NT2/D1 (cell line): ENCODE data around the gene MGAT5B.

Experiments used
- DNase-seq: peaks from one replicate; pipeline ENCODE4 v3.0.0-alpha.2; 2011; ENCODE audit warnings: low read depth, low spot score
- H3K27me3 ChIP-seq: 2 replicates; pipeline ENCODE4 v1.6.0; 2011; ENCODE audit warnings: mild to moderate bottlenecking; ENCODE audit not compliant: insufficient read length, insufficient read depth
- H3K36me3 ChIP-seq: 2 replicates; pipeline ENCODE4 v1.6.1; 2011; ENCODE audit warnings: mild to moderate bottlenecking, low read length, mixed read lengths; ENCODE audit not compliant: insufficient read depth, insufficient read length
- H3K4me1 ChIP-seq: 2 replicates; pipeline ENCODE4 v1.5.1; 2011; ENCODE audit not compliant: insufficient read depth, insufficient read length
- H3K4me3 ChIP-seq: 2 replicates; pipeline ENCODE4 v1.5.1; 2011; ENCODE audit warnings: low read depth; ENCODE audit not compliant: insufficient read length
- H3K9ac ChIP-seq: 2 replicates; pipeline ENCODE4 v1.6.0; 2011; ENCODE audit warnings: low read depth; ENCODE audit not compliant: insufficient read length
- H3K9me3 ChIP-seq: 2 replicates; pipeline ENCODE4 v1.5.1; 2011; ENCODE audit warnings: mild to moderate bottlenecking, low read length; ENCODE audit not compliant: insufficient read depth
- SUZ12 ChIP-seq: IDR thresholded peaks from 2 replicates; pipeline ENCODE4 v1.6.1; 2011; ENCODE audit not compliant: insufficient read length, insufficient read depth; ENCODE audit errors: extremely low read depth
- YY1 ChIP-seq: IDR thresholded peaks from 2 replicates; pipeline ENCODE4 v1.6.1; 2011; ENCODE audit not compliant: insufficient read length, insufficient read depth
- ZNF274 ChIP-seq: IDR thresholded peaks from 2 replicates; pipeline ENCODE4 v1.6.1; 2011; ENCODE audit warnings: mild to moderate bottlenecking, low read depth, low read length

The MGAT5B gene

GRCh38 chr17:76866203-76866602 lies 2.0 kb upstream of the MGAT5B start:
- TF ChIP-seq ZNF274 (no peak), SUZ12 (no peak), YY1 (no peak)
- DNase-seq, result no peak
- no peak overlapping the region for H3K9ac ChIP-seq
- H3K4me3 ChIP-seq, result no peak overlapping the region
- H3K27me3 ChIP-seq, result peaks cover 14% of the 10 kb centered on the region
- peaks cover 16% of the 10 kb centered on the region for H3K4me1 ChIP-seq
- no peaks in the 10 kb centered on the region for H3K9me3 ChIP-seq
- H3K36me3 ChIP-seq, result no peaks in the 10 kb centered on the region

- Histone ChIP-seq H3K36me3 (no peaks in the 10 kb centered on the region), H3K9ac (peak overlapping the region; percentile 84), H3K27me3 (peaks cover 14% of the 10 kb centered on the region), H3K9me3 (no peaks in the 10 kb centered on the region), H3K4me1 (peaks cover 16% of the 10 kb centered on the region), H3K4me3 (no peak overlapping the region)
- no peak for DNase-seq
- TF ChIP-seq YY1, result no peak
- TF ChIP-seq SUZ12, result no peak
- TF ChIP-seq ZNF274, result no peak
Measured at GRCh38 chr17:76866774-76867577, 1.2 kb upstream of the MGAT5B start.

- Histone ChIP-seq H3K27me3 (peaks cover 14% of the 10 kb centered on the region), H3K9me3 (no peaks in the 10 kb centered on the region), H3K9ac (peak overlapping the region; percentile 84), H3K4me1 (peaks cover 17% of the 10 kb centered on the region), H3K36me3 (no peaks in the 10 kb centered on the region), H3K4me3 (peak overlapping the region; percentile 53)
- no peak for DNase-seq
- TF ChIP-seq SUZ12 (no peak), ZNF274 (no peak), YY1 (no peak)
Measured at GRCh38 chr17:76867578-76868175, 527 bp upstream of the MGAT5B start.

- no peak for DNase-seq
- TF ChIP-seq YY1 (no peak), SUZ12 (peak; percentile 64)
- peak overlapping the region; percentile 80 for H3K9ac ChIP-seq
- peaks cover 11% of the 10 kb centered on the region for H3K36me3 ChIP-seq
- peak overlapping the region; percentile 61 for H3K4me3 ChIP-seq
- no peaks in the 10 kb centered on the region for H3K9me3 ChIP-seq
- H3K27me3 ChIP-seq, result peaks cover 14% of the 10 kb centered on the region
- peaks cover 18% of the 10 kb centered on the region for H3K4me1 ChIP-seq
Measured at GRCh38 chr17:76868669-76869495, 678 bp downstream of the MGAT5B start.

- Histone ChIP-seq H3K9me3 (0 out of 2 replicates have a peak, but pooled peaks cover 2% of the 10 kb centered on the region), H3K9ac (peak overlapping the region; percentile 80), H3K36me3 (peaks cover 15% of the 10 kb centered on the region), H3K4me3 (peak overlapping the region; percentile 61), H3K4me1 (peaks cover 17% of the 10 kb centered on the region), H3K27me3 (peaks cover 14% of the 10 kb centered on the region)
- DNase-seq, result no peak
- no peak for TF ChIP-seq YY1
- TF ChIP-seq SUZ12, result no peak
- no peak for TF ChIP-seq ZNF274
Measured at GRCh38 chr17:76869496-76870376, 1.5 kb downstream of the MGAT5B start.

- Histone ChIP-seq H3K9ac (peak overlapping the region; percentile 36), H3K27me3 (peaks cover 14% of the 10 kb centered on the region), H3K9me3 (0 out of 2 replicates have a peak, but pooled peaks cover 9% of the 10 kb centered on the region), H3K4me3 (peak overlapping the region; percentile 61), H3K36me3 (peaks cover 18% of the 10 kb centered on the region), H3K4me1 (peaks cover 17% of the 10 kb centered on the region)
- DNase-seq, result no peak
- TF ChIP-seq YY1 (no peak), ZNF274 (no peak), SUZ12 (no peak)
Measured at GRCh38 chr17:76870377-76870714, 2.1 kb downstream of the MGAT5B start.

- no peak for DNase-seq
- TF ChIP-seq ZNF274, result no peak
- no peak for TF ChIP-seq YY1
- no peak for TF ChIP-seq SUZ12
- H3K27me3 ChIP-seq, result peaks cover 13% of the 10 kb centered on the region
- H3K4me1 ChIP-seq, result peaks cover 17% of the 10 kb centered on the region
- H3K9ac ChIP-seq, result no peak overlapping the region
- peaks cover 26% of the 10 kb centered on the region for H3K36me3 ChIP-seq
- no peak overlapping the region for H3K4me3 ChIP-seq
- 0 out of 2 replicates have a peak, but pooled peaks cover 9% of the 10 kb centered on the region for H3K9me3 ChIP-seq
Measured at GRCh38 chr17:76871668-76872067, 3.5 kb downstream of the MGAT5B start.
